Left ventricle myocardium inferior (tissue), 1 donor: ENCODE data around the gene SH3BGRL. TPM values are rescaled to one million over a fixed set of nuclear protein-coding genes. Genes with fewer than 3 reads are reported as not detected.
"Not testable (repeated sequence)": the region's sequence is repeated elsewhere in the genome, so short reads cannot be mapped to it uniquely, and the experiment has no call there.

Experiments
- DNase-seq: peaks from one replicate; pipeline ENCODE4 v3.0.0-alpha.2; 2020
- H3K27ac ChIP-seq: fragments of 200-600 bp; replicated peaks from 2 replicates; pipeline ENCODE4 v1.8.0; 2021
- H3K27me3 ChIP-seq: fragments of 200-600 bp; 2 replicates; pipeline ENCODE4 v1.8.0; 2021; ENCODE audit warnings: low read depth
- H3K36me3 ChIP-seq: fragments of 200-600 bp; 2 replicates; pipeline ENCODE4 v1.8.0; 2021
- H3K4me1 ChIP-seq: fragments of 200-600 bp; 2 replicates; pipeline ENCODE4 v1.8.0; 2021
- H3K4me3 ChIP-seq: fragments of 200-600 bp; 2 replicates; pipeline ENCODE4 v1.8.0; 2021; ENCODE audit warnings: mild to moderate bottlenecking, moderate library complexity
- H3K9me3 ChIP-seq: fragments of 200-600 bp; replicated peaks from 2 replicates; pipeline ENCODE4 v1.8.0; 2021
- intact Hi-C: fragments of 100-400 bp; cut with micrococcal nuclease; formaldehyde crosslinking; loops from one replicate; pipeline ENCODE4 v1.11.0; 2022
- total RNA-seq: library from RNA; stranded (reverse); fragmentation: NEBNext Ultra II Directional; extraction: Animal tissue kit (Norgen Biotek cat#: 25700); gene quantifications from one replicate; pipeline ENCODE4 v1.2.1, GENCODE V29; 2021
- TF ChIP-seq, protein P1 (sequence below): fragments of 200-600 bp; IDR thresholded peaks from 2 replicates; pipeline ENCODE4 v1.8.0; 2021; ENCODE audit warnings: antibody characterized with exemption, mild to moderate bottlenecking, borderline replicate concordance
- donor health status: DM: no; HTN: yes; CAD: no; lungs with severe emphysema.

Gene SH3BGRL
- total RNA-seq, 1 donor from 2014 or later, result 27.0 TPM

DNA sequence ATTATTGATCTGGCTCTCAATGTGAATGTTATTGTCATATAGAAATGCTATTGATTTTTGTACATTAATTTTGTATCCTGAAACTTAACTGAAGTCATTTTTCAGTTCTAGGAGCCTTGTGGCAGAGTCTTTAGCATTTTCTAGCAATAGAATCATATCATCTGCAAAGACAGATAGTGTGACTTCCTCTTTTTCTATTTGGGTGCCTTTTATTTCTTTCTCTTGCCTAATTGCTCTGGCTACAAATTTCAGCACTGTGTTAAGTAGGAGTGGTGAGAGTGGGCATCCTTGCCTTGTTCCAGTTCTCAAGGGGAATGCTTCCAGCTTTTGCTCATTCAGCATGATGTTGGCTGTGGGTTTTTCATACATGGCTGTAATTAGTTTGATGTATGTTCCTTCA lies 102.7 kb downstream of the SH3BGRL start:
- no peaks in the 10 kb centered on the region for H3K36me3 ChIP-seq
- DNase-seq, result no peak
- intact Hi-C loops, result no loop called here
- H3K4me1 ChIP-seq, result no peaks in the 10 kb centered on the region
- no peak overlapping the region for H3K27ac ChIP-seq
- no peaks in the 10 kb centered on the region for H3K9me3 ChIP-seq
- no peaks in the 10 kb centered on the region for H3K27me3 ChIP-seq
- H3K4me3 ChIP-seq, result no peak overlapping the region
- TF ChIP-seq, protein P1, sequence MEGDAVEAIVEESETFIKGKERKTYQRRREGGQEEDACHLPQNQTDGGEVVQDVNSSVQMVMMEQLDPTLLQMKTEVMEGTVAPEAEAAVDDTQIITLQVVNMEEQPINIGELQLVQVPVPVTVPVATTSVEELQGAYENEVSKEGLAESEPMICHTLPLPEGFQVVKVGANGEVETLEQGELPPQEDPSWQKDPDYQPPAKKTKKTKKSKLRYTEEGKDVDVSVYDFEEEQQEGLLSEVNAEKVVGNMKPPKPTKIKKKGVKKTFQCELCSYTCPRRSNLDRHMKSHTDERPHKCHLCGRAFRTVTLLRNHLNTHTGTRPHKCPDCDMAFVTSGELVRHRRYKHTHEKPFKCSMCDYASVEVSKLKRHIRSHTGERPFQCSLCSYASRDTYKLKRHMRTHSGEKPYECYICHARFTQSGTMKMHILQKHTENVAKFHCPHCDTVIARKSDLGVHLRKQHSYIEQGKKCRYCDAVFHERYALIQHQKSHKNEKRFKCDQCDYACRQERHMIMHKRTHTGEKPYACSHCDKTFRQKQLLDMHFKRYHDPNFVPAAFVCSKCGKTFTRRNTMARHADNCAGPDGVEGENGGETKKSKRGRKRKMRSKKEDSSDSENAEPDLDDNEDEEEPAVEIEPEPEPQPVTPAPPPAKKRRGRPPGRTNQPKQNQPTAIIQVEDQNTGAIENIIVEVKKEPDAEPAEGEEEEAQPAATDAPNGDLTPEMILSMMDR, result no peak

DNA sequence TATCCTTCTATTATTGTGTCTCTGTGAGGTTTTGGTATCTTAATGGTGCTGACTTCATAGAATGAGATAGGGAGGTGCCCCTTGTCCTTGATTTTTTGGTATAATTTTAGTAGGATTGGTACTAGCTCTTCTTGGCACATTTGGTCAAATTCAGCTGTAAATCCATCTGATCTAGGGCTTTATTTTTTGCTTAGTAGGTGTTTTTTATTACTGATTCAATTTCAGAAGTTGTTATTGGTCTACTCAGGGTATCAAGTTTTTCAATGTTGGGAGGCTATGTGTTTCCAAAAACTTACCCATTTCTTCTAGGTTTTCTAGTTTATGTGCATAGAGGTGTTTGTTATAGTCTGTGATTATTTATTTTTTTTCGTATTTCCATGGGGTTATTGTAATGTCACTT lies 103.3 kb downstream of the SH3BGRL start:
- Histone ChIP-seq H3K4me1 (no peaks in the 10 kb centered on the region), H3K27ac (no peak overlapping the region), H3K27me3 (no peaks in the 10 kb centered on the region), H3K36me3 (no peaks in the 10 kb centered on the region), H3K4me3 (no peak overlapping the region), H3K9me3 (no peaks in the 10 kb centered on the region)
- no peak for DNase-seq
- intact Hi-C loops, result no loop called here
- TF ChIP-seq, protein P1, result no peak

DNA sequence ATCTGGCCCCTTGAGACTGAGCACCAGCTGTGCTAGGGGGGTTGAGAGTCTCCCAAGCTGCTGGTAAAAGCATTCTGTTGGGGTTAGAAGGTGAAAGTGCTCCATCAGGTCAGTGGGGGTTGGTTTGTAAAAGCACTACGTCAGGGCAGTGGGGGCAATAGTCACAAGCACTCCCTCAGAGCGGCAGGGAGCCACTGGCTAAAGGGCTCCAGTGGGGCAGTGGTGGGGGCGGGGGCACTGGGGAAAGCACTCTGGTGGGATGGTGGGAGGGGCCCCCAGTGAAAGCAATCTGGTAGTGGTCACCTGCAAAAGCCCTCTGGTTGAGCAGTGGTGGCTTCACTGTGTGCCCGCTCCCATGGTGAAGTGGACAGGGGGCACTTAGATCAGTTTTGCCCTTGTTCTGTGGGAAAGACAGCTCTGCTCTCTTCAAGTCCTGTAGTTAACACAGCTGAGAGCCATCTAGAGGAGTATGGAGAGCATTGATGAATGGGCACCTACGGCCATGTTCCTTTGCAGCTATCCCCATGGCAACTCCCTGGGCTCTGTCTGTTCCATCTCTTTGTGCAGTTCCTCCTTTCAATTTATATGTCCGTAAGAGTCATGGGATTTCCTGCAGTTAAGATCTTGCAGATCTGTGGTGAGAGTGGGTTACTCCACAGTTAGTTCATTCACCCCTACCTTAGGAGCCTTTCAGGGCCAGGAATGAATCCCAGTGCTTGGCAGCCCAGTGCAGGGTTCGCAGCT lies 106.4 kb downstream of the SH3BGRL start:
- intact Hi-C loops, result no loop called here
- TF ChIP-seq, protein P1, result no peak
- Histone ChIP-seq H3K4me3 (no peak overlapping the region), H3K27me3 (no peaks in the 10 kb centered on the region), H3K4me1 (no peaks in the 10 kb centered on the region), H3K27ac (no peak overlapping the region), H3K9me3 (no peaks in the 10 kb centered on the region), H3K36me3 (no peaks in the 10 kb centered on the region)
- DNase-seq, result no peak

DNA sequence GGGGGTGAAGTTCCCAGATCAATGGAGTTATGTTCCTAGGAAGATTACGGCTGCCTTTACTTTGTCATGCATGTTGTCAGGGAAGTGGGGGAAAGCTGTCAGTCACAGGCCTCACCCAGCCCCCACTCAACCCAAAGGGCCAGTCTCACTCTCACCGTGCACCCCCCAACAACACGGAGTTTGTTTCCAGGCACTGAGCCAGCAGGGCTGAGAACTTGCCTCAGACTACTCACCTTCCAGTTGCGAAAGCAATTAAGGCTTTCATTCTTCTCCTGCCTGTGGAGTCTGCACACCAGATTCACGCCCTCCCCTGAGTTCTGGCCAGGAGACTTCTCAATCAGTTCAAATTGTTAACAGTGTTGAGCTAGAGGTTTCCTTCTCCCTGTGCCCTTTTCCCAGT lies 114.3 kb downstream of the SH3BGRL start:
- intact Hi-C loops, result no loop called here
- DNase-seq, result no peak
- no peak overlapping the region for H3K27ac ChIP-seq

DNA sequence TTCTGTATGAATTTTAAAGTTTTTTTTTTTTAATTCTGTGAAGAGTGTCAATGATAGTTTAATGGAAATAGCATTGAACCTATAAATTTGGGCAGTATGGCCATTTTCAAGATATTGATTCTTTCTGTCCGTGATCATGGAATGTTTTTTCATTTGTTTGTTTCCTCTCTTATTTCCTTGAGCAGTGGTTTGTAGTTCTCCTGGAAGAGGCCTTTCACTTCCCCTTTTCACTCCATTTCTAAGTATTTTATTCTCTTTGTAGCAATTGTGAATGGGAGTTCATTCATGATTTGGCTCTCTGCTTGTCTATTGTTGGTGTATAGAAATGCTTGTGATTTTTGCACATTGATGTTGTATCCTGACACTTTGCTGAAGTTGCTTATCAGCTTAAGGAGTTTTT lies 129.8 kb downstream of the SH3BGRL start:
- H3K4me1 ChIP-seq, intact Hi-C loops, H3K4me3 ChIP-seq, H3K27me3 ChIP-seq, H3K36me3 ChIP-seq, H3K9me3 ChIP-seq, H3K27ac ChIP-seq, DNase-seq: not testable (repeated sequence)

More for the DNA sequence above, 114.3 kb downstream of the SH3BGRL start:
- TF ChIP-seq, protein P1, result no peak
- H3K4me3 ChIP-seq, result no peak overlapping the region
- H3K27me3 ChIP-seq, result no peaks in the 10 kb centered on the region
- H3K9me3 ChIP-seq, result no peaks in the 10 kb centered on the region
- no peaks in the 10 kb centered on the region for H3K36me3 ChIP-seq
- H3K4me1 ChIP-seq, result no peaks in the 10 kb centered on the region

DNA sequence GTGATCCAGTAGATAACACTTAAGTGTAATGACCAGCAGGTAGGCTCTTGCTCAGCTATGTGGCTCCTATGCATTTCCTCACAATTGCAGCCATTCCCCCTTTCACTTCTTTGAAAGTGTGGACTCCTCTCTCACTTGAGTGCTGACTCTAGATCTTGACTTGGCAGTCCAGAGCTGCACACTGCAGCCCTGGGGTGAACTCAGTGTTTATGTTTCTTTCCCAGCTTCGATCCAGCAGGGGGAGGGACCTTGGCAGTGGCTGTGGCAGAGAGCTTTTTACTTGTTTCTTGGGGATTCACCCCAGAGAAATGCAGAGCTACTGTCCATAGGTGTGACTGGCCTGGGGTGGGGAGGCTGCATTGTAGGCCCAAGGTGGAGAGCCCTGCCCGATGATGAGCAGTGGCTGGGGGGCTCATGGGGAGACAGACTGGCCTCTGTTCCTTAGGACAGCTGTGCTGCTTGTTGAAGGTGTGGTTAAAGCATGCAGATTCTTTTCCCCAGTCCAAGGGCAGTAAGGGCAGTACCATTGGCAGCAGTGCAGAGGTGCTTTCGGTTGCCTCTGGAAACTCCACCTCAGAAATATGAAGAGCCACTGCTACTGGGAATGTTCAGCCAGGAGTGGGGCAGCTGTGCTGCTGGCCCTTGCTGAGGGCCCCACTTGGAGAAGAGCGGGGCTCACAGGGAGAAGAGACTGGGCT lies 134.7 kb downstream of the SH3BGRL start:
- DNase-seq, result no peak

More for the DNA sequence above, 134.7 kb downstream of the SH3BGRL start:
- H3K36me3 ChIP-seq, result peaks cover 4% of the 10 kb centered on the region
- H3K4me3 ChIP-seq, result no peak overlapping the region
- peaks cover 9% of the 10 kb centered on the region for H3K9me3 ChIP-seq
- TF ChIP-seq, protein P1, result no peak
- intact Hi-C loops, result no loop called here
- no peaks in the 10 kb centered on the region for H3K4me1 ChIP-seq
- H3K27me3 ChIP-seq, result no peaks in the 10 kb centered on the region
- no peak overlapping the region for H3K27ac ChIP-seq
